Mesendoderm (in vitro differentiated cells): ENCODE results near the gene PRICKLE1.

ENCODE experiments used
- DNase-seq: peaks from one replicate; pipeline ENCODE4 v3.0.0; 2013
- H2AK5ac ChIP-seq: 2 replicates; pipeline ENCODE4 v1.6.1; 2013; ENCODE audit warnings: low read length, inconsistent platforms
- H2BK120ac ChIP-seq: 2 replicates; pipeline ENCODE4 v1.6.1; 2013; ENCODE audit warnings: low read depth, mild to moderate bottlenecking, low read length, moderate library complexity, mixed read lengths
- H2BK15ac ChIP-seq: replicated peaks from 2 replicates; pipeline ENCODE4 v1.6.1; 2013; ENCODE audit warnings: low read depth, mild to moderate bottlenecking, moderate library complexity
- H2BK5ac ChIP-seq: 2 replicates; pipeline ENCODE4 v1.6.1; 2013; ENCODE audit warnings: low read length, inconsistent platforms
- H3K18ac ChIP-seq: 2 replicates; pipeline ENCODE4 v1.6.1; 2013; ENCODE audit warnings: mild to moderate bottlenecking, low read length, mixed read lengths
- H3K23ac ChIP-seq: one replicate; pipeline ENCODE4 v1.6.1; 2013; ENCODE audit warnings: low read length
- H3K27ac ChIP-seq: 2 replicates; pipeline ENCODE4 v1.5.1; 2013; ENCODE audit warnings: low read depth, mild to moderate bottlenecking, inconsistent platforms, low read length, moderate library complexity
- H3K27me3 ChIP-seq: 2 replicates; pipeline ENCODE4 v1.6.1; 2013; ENCODE audit warnings: low read length, control low read depth, mild to moderate bottlenecking, inconsistent platforms; ENCODE audit not compliant: insufficient read depth, poor library complexity
- H3K36me3 ChIP-seq: 2 replicates; pipeline ENCODE4 v1.6.1; 2013; ENCODE audit warnings: low read length, inconsistent platforms; ENCODE audit not compliant: control insufficient read depth, insufficient read depth
- H3K4ac ChIP-seq: one replicate; pipeline ENCODE4 v1.6.1; 2013; ENCODE audit warnings: low read depth, mild to moderate bottlenecking, low read length, moderate library complexity
- H3K4me1 ChIP-seq: 2 replicates; pipeline ENCODE4 v1.6.1; 2013; ENCODE audit warnings: low read depth, low read length, inconsistent platforms; ENCODE audit not compliant: control insufficient read depth
- H3K4me2 ChIP-seq: 2 replicates; pipeline ENCODE4 v1.6.1; 2013; ENCODE audit warnings: low read length
- H3K4me3 ChIP-seq: 2 replicates; pipeline ENCODE4 v1.5.1; 2013; ENCODE audit warnings: mild to moderate bottlenecking, low read length
- H3K56ac ChIP-seq: one replicate; pipeline ENCODE4 v1.6.1; 2013; ENCODE audit warnings: low read length
- H3K79me1 ChIP-seq: 2 replicates; pipeline ENCODE4 v1.6.1; 2013; ENCODE audit warnings: low read length, inconsistent platforms
- H3K79me2 ChIP-seq: 2 replicates; pipeline ENCODE4 v1.6.1; 2013; ENCODE audit warnings: mild to moderate bottlenecking, low read length; ENCODE audit not compliant: control insufficient read depth, insufficient read depth
- H3K9ac ChIP-seq: 2 replicates; pipeline ENCODE4 v1.6.1; 2013; ENCODE audit warnings: low read length, inconsistent platforms
- H4K5ac ChIP-seq: one replicate; pipeline ENCODE4 v1.6.1; 2013; ENCODE audit warnings: low read length
- H4K8ac ChIP-seq: one replicate; pipeline ENCODE4 v1.6.1; 2013; ENCODE audit warnings: low read depth, mild to moderate bottlenecking, control low read depth, low read length, moderate library complexity
- WGBS: extraction: QIAGEN DNeasy Blood & Tissue Kit; methylation state at CpG from one replicate; pipeline ENCODE4 v1.1.7; 2013; ENCODE audit warnings: low lambda C conversion rate, missing lambda C conversion rate; ENCODE audit not compliant: insufficient coverage; ENCODE audit errors: extremely low coverage; 5-methylcytosine and 5-hydroxymethylcytosine counted together

PRICKLE1 gene

DNA sequence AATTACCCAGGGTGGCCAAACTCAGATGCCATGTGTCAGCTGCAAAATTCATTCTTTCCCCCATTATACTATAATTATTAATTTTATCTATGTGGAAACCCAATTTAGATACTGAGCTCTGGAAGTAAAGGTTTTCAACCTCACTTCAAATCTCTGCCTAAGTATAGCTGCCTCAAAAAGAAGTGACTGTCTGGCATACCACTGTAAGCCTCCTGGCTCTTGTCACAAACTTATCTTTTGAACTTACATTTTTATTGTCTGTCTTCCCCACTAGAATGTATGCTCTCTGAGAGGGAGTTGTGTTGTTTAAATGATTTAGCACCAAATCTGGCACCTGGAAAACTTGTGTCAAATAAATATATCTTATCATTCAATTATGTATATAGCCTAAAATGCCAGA is 16.1 kb upstream of the PRICKLE1 start:
- Histone ChIP-seq H2BK15ac (no peak overlapping the region), H3K27me3 (no peaks in the 10 kb centered on the region), H3K27ac (no peak overlapping the region), H3K4me1 (peaks cover 13% of the 10 kb centered on the region), H3K79me2 (no peaks in the 10 kb centered on the region), H3K18ac (no peak overlapping the region), H3K4me2 (no peak overlapping the region), H3K4ac (no peak overlapping the region), H4K5ac (no peak overlapping the region), H3K9ac (no peak overlapping the region), H3K56ac (no peak overlapping the region), H3K4me3 (no peak overlapping the region), H3K36me3 (no peaks in the 10 kb centered on the region), H2AK5ac (no peak overlapping the region), H2BK120ac (no peak overlapping the region), H3K79me1 (no peaks in the 10 kb centered on the region), H4K8ac (no peak overlapping the region), H2BK5ac (no peak overlapping the region), H3K23ac (no peak overlapping the region)
- peak; percentile 32 for DNase-seq

DNA sequence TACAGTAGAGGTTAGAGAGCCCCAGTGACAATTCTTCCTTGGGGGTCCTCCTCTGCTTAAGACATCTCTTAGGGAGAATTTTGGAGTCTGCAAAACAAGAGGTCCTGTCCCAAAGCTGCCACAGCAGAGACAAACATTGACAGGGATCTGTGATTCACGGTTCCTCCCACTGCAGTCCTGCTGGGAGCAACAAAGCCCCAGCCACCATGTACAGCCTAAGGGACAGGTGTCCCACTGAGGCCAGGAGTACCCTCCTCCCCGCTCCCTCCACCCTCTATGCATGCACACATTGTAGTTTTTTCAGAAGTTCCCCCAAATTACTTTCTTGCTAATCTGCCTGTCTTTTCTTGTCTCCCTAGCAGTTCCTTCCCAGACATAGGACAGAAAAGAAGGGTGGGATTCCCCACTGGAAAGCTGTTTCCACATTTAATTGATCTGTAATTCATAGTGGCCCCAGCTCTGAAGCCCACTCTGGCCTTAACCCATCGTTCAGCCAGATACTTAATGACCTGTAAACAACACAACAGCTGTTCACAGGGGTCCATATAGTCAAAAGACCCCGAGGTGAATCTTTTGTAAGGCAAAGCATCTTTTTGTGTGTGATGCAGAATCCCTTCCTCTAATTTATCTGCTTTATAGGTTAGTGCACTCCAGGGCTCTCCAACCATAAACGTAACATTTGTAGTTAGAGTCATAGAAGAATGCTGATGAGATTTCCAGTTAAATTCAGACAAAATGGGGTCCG is 13.9 kb upstream of the PRICKLE1 start:
- Histone ChIP-seq H3K9ac (no peak overlapping the region), H2BK5ac (no peak overlapping the region), H3K4me3 (no peak overlapping the region), H3K27me3 (no peaks in the 10 kb centered on the region), H3K4me1 (peaks cover 12% of the 10 kb centered on the region), H2AK5ac (no peak overlapping the region), H3K36me3 (no peaks in the 10 kb centered on the region), H3K4ac (no peak overlapping the region), H2BK120ac (no peak overlapping the region), H3K79me1 (no peaks in the 10 kb centered on the region), H3K4me2 (no peak overlapping the region), H3K79me2 (no peaks in the 10 kb centered on the region), H4K8ac (no peak overlapping the region), H3K23ac (no peak overlapping the region), H3K56ac (no peak overlapping the region), H3K27ac (no peak overlapping the region), H3K18ac (no peak overlapping the region), H2BK15ac (no peak overlapping the region), H4K5ac (no peak overlapping the region)
- DNase-seq = peak; percentile 45
- no CpG with 5 or more reads among the region's 6 CpGs for WGBS

DNA sequence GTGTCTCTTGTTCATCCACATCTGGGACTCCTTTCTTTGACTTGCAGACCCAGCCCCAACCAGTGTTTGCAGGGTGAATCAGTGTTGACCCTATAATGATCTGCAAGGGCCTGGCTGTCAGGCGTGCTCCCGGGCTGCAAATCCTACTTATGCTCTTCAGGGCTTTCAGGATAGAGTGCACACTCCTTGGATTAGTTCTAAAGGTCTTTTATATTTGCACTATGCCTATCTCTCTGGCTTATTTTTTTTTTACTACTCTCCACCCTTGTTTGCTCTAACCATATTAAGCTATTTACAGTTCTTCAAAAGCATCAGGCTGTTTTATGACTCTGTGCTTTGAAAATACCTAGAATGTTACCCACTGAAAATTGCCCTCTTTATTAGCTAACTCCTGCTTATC is 4.3 kb upstream of the PRICKLE1 start:
- no peak overlapping the region for H3K9ac ChIP-seq
- no peak overlapping the region for H2AK5ac ChIP-seq
- no peak overlapping the region for H3K4me3 ChIP-seq
- DNase-seq = no peak
- H4K8ac ChIP-seq = no peak overlapping the region
- H3K4ac ChIP-seq = no peak overlapping the region
- no peak overlapping the region for H2BK5ac ChIP-seq
- no peaks in the 10 kb centered on the region for H3K79me1 ChIP-seq
- H2BK15ac ChIP-seq = no peak overlapping the region
- peaks cover 2% of the 10 kb centered on the region for H3K79me2 ChIP-seq
- no peak overlapping the region for H4K5ac ChIP-seq
- H3K4me2 ChIP-seq = no peak overlapping the region
- WGBS = no CpG with 5 or more reads among the region's 2 CpGs
- H3K23ac ChIP-seq = no peak overlapping the region
- no peak overlapping the region for H3K56ac ChIP-seq
- no peaks in the 10 kb centered on the region for H3K36me3 ChIP-seq
- no peak overlapping the region for H3K27ac ChIP-seq
- peaks cover 2% of the 10 kb centered on the region for H3K4me1 ChIP-seq
- no peak overlapping the region for H3K18ac ChIP-seq
- peaks cover 3% of the 10 kb centered on the region for H3K27me3 ChIP-seq
- H2BK120ac ChIP-seq = no peak overlapping the region

DNA sequence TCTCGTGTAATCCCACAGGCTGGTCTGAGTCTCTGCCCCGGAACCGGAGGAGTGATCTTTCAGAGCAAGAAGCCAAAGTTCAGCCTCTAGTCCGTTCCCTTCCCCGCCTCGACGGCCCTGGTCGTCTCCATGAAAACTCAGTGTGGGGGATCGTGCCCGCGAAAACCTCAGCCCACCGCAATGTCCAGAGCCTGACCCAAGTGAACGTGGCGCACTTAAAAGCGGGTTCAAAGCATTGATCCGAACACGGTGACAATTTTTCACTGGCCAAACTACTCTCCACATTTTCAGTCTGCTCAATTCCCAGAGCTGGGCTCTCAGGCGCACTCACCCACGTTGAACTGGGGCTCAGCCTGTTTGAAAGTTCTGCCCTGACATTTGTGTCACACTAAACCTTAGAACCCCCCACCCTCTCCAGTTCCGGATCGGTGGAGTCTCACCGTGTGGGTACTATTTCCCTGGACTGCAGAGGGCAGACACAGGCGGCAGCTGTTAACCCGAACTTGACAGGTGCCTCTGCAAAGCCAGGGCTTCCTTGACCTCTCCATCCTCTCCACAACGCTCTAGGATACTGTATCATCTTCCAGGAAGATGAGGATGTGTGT is 886 bp upstream of the PRICKLE1 start:
- no peak overlapping the region for H3K27ac ChIP-seq
- DNase-seq = peak; percentile 60

DNA sequence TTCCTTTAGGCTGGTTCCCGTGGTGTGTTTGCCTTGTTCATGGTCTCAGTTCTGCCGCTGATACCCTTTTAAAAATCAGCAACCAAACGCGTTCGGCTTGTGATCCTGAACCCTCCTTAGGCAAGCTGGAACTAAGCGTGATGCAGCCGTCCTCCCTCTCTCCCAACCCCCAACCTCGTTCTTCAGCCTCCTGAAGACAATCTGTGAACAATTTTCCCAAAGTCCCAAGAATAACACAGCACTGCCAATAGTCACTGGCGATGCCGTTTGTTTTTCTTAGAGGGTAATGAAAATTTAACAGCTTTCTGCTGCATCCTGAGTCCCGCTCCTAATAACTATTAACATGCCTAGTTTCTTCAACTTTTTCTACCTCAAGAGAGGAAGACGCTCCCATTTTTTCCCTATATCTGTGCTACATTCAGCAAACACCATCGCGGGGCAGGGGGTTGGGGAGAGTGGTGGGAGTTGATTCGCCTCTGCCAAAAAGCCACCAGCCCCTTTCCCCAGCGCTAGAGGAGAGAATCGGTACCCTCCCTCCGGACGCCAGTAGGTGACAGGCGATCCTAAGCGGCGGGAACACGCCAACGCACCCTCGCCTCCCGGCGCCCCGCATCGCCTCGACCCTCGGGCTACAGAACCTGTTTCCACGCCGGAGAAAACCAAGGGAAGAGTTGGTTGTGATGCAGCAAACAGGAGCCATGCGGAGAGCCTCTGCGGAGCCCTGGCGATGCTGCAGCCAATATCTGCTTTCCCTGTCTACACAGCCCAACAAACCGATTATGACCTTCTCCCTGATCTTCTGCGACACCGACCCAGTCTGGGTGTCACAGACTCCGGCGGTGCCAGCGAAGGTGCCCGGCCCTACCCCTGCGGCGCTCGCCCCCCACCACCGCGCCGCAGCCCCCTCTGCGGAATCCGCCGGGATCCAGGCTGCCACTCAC is 752 bp downstream of the PRICKLE1 start:
- H3K4ac ChIP-seq = peak overlapping the region; percentile 92
- H3K36me3 ChIP-seq = no peaks in the 10 kb centered on the region
- peak overlapping the region; percentile 54 for H3K4me3 ChIP-seq
- no peak overlapping the region for H2BK120ac ChIP-seq
- peaks cover 9% of the 10 kb centered on the region for H3K79me1 ChIP-seq
- H4K8ac ChIP-seq = no peak overlapping the region
- peak overlapping the region; percentile 87 for H3K4me2 ChIP-seq
- no CpG with 5 or more reads among the region's 52 CpGs for WGBS
- DNase-seq = peak; percentile 80
- H2BK5ac ChIP-seq = no peak overlapping the region
- peaks cover 5% of the 10 kb centered on the region for H3K79me2 ChIP-seq
- peak overlapping the region; percentile 20 for H3K23ac ChIP-seq
- H3K27ac ChIP-seq = no peak overlapping the region
- no peaks in the 10 kb centered on the region for H3K4me1 ChIP-seq
- no peak overlapping the region for H4K5ac ChIP-seq
- H3K27me3 ChIP-seq = peaks cover 3% of the 10 kb centered on the region
- H3K18ac ChIP-seq = peak overlapping the region; percentile 92
- H2BK15ac ChIP-seq = no peak overlapping the region
- peak overlapping the region; percentile 91 for H3K56ac ChIP-seq
- no peak overlapping the region for H2AK5ac ChIP-seq
- H3K9ac ChIP-seq = peak overlapping the region; percentile 82

More for the DNA sequence above, 886 bp upstream of the PRICKLE1 start:
- Histone ChIP-seq H2BK120ac (peak overlapping the region; percentile 39), H4K5ac (peak overlapping the region; percentile 23), H3K79me1 (peaks cover 5% of the 10 kb centered on the region), H3K18ac (peak overlapping the region; percentile 92), H2BK15ac (no peak overlapping the region), H3K23ac (peak overlapping the region; percentile 76), H3K79me2 (peaks cover 5% of the 10 kb centered on the region), H3K4me3 (peak overlapping the region; percentile 33), H3K9ac (peak overlapping the region; percentile 75), H3K4ac (no peak overlapping the region), H2AK5ac (no peak overlapping the region), H3K4me2 (peak overlapping the region; percentile 84), H2BK5ac (peak overlapping the region; percentile 47), H3K4me1 (no peaks in the 10 kb centered on the region), H3K56ac (peak overlapping the region; percentile 82), H3K27me3 (peaks cover 3% of the 10 kb centered on the region), H3K36me3 (no peaks in the 10 kb centered on the region), H4K8ac (no peak overlapping the region)
- WGBS = no CpG with 5 or more reads among the region's 25 CpGs
